ENCODE measurements around the gene SCAPER. TPM values are rescaled to one million over a fixed set of nuclear protein-coding genes. Genes with fewer than 3 reads are reported as not detected.

SCAPER gene
- total RNA-seq, 1 experiment from 2014 or later: 7.4 TPM

GRCh38 chr15:76377751-76378150 lies 527.4 kb downstream of the SCAPER start:
- H3K27ac Mint-ChIP-seq: no peak overlapping the region
- Histone ChIP-seq H2BK5ac (ENCODE audit: insufficient read length, low read length) (no peak overlapping the region), H3K56ac (ENCODE audit: insufficient read length, low read depth, low read length) (no peak overlapping the region), H2BK120ac (ENCODE audit: low read depth, low read length, poor library complexity, severe bottlenecking) (no peak overlapping the region), H3K9ac (ENCODE audit: extremely low read depth, insufficient read length, low read length) (no peak overlapping the region), H2BK12ac (ENCODE audit: insufficient read length, low read depth, low read length) (no peak overlapping the region), H3T11ph (ENCODE audit: low read length) (no peak overlapping the region), H4K8ac (replicated peaks; ENCODE audit: insufficient read length, low read depth, low read length) (no peak overlapping the region), H3K4me1 (ENCODE audit: insufficient read depth, low read length) (no peaks in the 10 kb centered on the region), H2BK15ac (ENCODE audit: low read depth, low read length) (no peak overlapping the region), H4K20me1 (ENCODE audit: control insufficient read depth, insufficient read depth, insufficient read length) (no peaks in the 10 kb centered on the region), H3K4me2 (ENCODE audit: insufficient read depth, insufficient read length, low read length) (no peak overlapping the region), H3K27ac (ENCODE audit: insufficient read length, low read depth, low read length) (no peak overlapping the region), H3K79me1 (ENCODE audit: insufficient read depth, low read depth, low read length, poor library complexity, severe bottlenecking) (no peaks in the 10 kb centered on the region), H4K5ac (ENCODE audit: insufficient read length, low read depth, low read length) (no peak overlapping the region), H3K9me3 (ENCODE audit: control insufficient read depth, low read depth, low read length) (no peaks in the 10 kb centered on the region), H2AFZ (ENCODE audit: low read length) (no peak overlapping the region), H3K4ac (ENCODE audit: low read depth, low read length) (no peak overlapping the region), H2BK20ac (ENCODE audit: low read depth, low read length, poor library complexity, severe bottlenecking) (no peak overlapping the region), H3K79me2 (ENCODE audit: insufficient read depth, low read length) (no peaks in the 10 kb centered on the region), H3K14ac (ENCODE audit: insufficient read depth, low read length) (no peak overlapping the region), H4K91ac (ENCODE audit: insufficient read length, low read depth, low read length) (no peak overlapping the region), H3K23ac (ENCODE audit: insufficient read length, low read depth, low read length) (no peak overlapping the region), H3K18ac (ENCODE audit: insufficient read length, low read depth, low read length) (no peak overlapping the region), H3K23me2 (ENCODE audit: insufficient read length, low read depth, low read length, poor library complexity, severe bottlenecking) (no peaks in the 10 kb centered on the region), H2AK5ac (ENCODE audit: insufficient read length, low read length) (no peak overlapping the region), H3K27me3 (ENCODE audit: insufficient read depth, low read length) (no peaks in the 10 kb centered on the region)
- H3K27me3 Mint-ChIP-seq (ENCODE audit: low read depth): no peaks in the 10 kb centered on the region
- TF ChIP-seq CTCF (conservative IDR thresholded peaks at IDR 0.05): no peak
- no peak overlapping the region for H3K4me3 Mint-ChIP-seq
- peaks cover 5 to 6% of the 10 kb centered on the region in 2 experiments; a peak in 3 of 4 replicates for H3K4me1 Mint-ChIP-seq
- H3K36me3 Mint-ChIP-seq (ENCODE audit: insufficient read depth in 1 of 3, low read depth in 3 of 3): no peaks in the 10 kb centered on the region
- no peaks in the 10 kb centered on the region for H3K9me3 Mint-ChIP-seq
- DNase-seq: no peak

Data from H9 (cell line).